Glutamatergic neuron (in vitro differentiated cells): ENCODE measurements around the gene KRTAP1-5. TPM values are rescaled to one million over a fixed set of nuclear protein-coding genes. Genes with fewer than 3 reads are reported as not detected.

Experiments
- DNase-seq: peaks from one replicate; pipeline ENCODE4 v3.0.0; 2022
- H3K27ac Mint-ChIP-seq: one replicate; pipeline ENCODE4 v1.8.0; 2020; ENCODE audit warnings: mild to moderate bottlenecking, mixed read lengths, inconsistent platforms; ENCODE audit not compliant: unreplicated experiment
- H3K27me3 Mint-ChIP-seq: one replicate; pipeline ENCODE4 v1.8.0; 2020; ENCODE audit warnings: mild to moderate bottlenecking, moderate library complexity, mixed read lengths, inconsistent platforms; ENCODE audit not compliant: unreplicated experiment
- H3K36me3 Mint-ChIP-seq: one replicate; pipeline ENCODE4 v1.8.0; 2020; ENCODE audit warnings: mild to moderate bottlenecking, mixed read lengths, inconsistent platforms; ENCODE audit not compliant: unreplicated experiment
- H3K4me1 Mint-ChIP-seq: one replicate; pipeline ENCODE4 v1.8.0; 2020; ENCODE audit warnings: mild to moderate bottlenecking, low read depth, mixed read lengths, inconsistent platforms; ENCODE audit not compliant: unreplicated experiment
- H3K4me3 Mint-ChIP-seq: one replicate; pipeline ENCODE4 v1.8.0; 2020; ENCODE audit warnings: mild to moderate bottlenecking, mixed read lengths, inconsistent platforms; ENCODE audit not compliant: unreplicated experiment
- H3K9me3 Mint-ChIP-seq: one replicate; pipeline ENCODE4 v1.8.0; 2020; ENCODE audit warnings: mild to moderate bottlenecking, moderate library complexity, mixed read lengths, inconsistent platforms; ENCODE audit not compliant: unreplicated experiment
- total RNA-seq: library from RNA; stranded (reverse); fragmentation: NEBNext Ultra II Directional; extraction: Animal tissue kit (Norgen Biotek cat#: 25700); gene quantifications from one replicate; pipeline ENCODE4 v1.2.1, GENCODE V29; 2021; ENCODE audit not compliant: unreplicated experiment
- TF ChIP-seq, protein P1 (sequence below): fragments of 200-600 bp; sonication (generic); IDR thresholded peaks from one replicate; pipeline ENCODE4 v1.5.0; 2021; ENCODE audit not compliant: partially characterized antibody, unreplicated experiment

The KRTAP1-5 gene
- total RNA-seq, 1 donor from 2014 or later = not detected

DNA sequence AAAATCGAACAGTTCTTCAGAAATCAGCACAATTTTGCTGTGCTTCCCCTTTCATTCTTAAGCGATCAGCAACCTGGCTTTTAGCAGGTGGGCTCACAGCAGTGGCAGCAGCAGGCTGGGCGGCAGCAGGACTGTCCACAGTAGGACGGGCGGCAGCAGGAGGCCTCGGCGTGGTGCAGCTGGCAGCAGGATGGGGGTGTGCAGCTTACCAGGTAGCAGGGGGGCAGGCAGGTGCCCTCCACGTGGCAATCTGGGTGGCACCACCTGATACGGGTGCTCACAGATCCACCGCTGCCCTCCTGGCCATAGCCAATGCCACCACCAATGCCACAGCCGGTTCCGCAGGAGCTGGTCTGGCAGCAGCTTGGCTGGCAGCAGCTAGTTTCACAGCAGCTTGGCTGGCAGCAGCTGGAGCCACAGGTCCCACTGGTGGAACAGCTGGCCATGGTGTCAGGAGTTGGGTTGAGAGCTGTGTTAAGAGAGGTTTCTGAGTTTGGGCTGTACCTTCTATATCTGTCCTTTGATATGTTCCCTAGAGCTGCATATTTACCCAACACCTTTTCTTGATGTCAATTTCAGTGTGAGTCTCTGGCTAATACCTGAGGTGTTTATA, 2.7 kb upstream of the KRTAP1-5 start, which contains the start of gene KRTAP1-4:
Gene KRTAP1-4 (minus strand): TSS at position 563 of the 613 bp plus-strand sequence. CDS start 117 bp downstream, at position 446.
- H3K36me3 Mint-ChIP-seq = no peaks in the 10 kb centered on the region
- no peak within 1 kb of the TSS for H3K4me3 Mint-ChIP-seq
- no peak within 1 kb of the TSS for H3K27ac Mint-ChIP-seq
- peaks cover 8% of the 10 kb centered on the region for H3K9me3 Mint-ChIP-seq
- H3K4me1 Mint-ChIP-seq = no peaks in the 10 kb centered on the region
- no peak for DNase-seq
- TF ChIP-seq, protein P1, sequence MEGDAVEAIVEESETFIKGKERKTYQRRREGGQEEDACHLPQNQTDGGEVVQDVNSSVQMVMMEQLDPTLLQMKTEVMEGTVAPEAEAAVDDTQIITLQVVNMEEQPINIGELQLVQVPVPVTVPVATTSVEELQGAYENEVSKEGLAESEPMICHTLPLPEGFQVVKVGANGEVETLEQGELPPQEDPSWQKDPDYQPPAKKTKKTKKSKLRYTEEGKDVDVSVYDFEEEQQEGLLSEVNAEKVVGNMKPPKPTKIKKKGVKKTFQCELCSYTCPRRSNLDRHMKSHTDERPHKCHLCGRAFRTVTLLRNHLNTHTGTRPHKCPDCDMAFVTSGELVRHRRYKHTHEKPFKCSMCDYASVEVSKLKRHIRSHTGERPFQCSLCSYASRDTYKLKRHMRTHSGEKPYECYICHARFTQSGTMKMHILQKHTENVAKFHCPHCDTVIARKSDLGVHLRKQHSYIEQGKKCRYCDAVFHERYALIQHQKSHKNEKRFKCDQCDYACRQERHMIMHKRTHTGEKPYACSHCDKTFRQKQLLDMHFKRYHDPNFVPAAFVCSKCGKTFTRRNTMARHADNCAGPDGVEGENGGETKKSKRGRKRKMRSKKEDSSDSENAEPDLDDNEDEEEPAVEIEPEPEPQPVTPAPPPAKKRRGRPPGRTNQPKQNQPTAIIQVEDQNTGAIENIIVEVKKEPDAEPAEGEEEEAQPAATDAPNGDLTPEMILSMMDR = no peak
- no peaks in the 10 kb centered on the region for H3K27me3 Mint-ChIP-seq

DNA sequence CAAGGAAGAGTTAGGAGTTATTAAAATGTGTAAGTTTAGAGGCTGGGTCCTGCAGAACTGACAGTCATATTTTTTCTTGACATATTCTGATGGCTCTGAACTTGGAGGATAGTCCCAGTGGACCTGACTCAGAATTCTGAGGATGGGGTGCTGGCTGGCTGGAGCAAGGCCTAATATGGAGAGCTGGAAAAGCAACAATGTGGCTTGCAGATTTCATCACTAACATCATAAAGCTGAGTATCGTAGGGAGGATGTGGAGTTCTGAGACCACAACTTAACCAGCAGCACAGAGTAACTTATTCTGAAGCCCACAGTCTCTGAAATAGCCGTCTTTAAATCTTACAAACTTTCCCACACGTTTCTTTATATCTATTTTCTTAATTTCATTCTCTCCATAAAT, 2.3 kb downstream of the KRTAP1-5 start:
- Mint-ChIP-seq H3K27ac (no peak overlapping the region), H3K4me1 (no peaks in the 10 kb centered on the region), H3K27me3 (no peaks in the 10 kb centered on the region), H3K36me3 (no peaks in the 10 kb centered on the region), H3K9me3 (peaks cover 2% of the 10 kb centered on the region), H3K4me3 (no peak overlapping the region)
- TF ChIP-seq, protein P1 = no peak
- no peak for DNase-seq

DNA sequence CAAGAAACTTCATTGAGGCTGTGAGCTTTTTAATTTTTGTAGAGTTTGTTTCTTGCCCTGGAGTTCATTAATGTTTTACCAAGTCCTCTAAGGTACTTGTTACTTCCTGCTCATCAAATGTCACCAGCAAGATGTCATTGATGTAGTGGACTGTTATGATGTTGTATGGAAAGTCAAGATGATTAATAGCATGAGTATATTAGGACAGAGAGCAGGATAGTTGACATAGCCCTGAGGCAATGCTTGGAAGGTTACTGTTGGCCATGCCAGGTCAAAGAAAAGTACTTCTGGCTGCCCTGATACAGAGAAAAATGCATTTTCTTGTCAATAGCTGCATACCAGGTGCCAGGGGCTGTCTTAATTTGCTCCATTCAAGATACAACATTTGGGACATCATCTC, 6.7 kb downstream of the KRTAP1-5 start:
- no peak overlapping the region for H3K4me3 Mint-ChIP-seq
- no peaks in the 10 kb centered on the region for H3K36me3 Mint-ChIP-seq
- no peak for DNase-seq
- no peaks in the 10 kb centered on the region for H3K4me1 Mint-ChIP-seq
- H3K27me3 Mint-ChIP-seq = no peaks in the 10 kb centered on the region
- TF ChIP-seq, protein P1 = no peak
- peaks cover 2% of the 10 kb centered on the region for H3K9me3 Mint-ChIP-seq
- H3K27ac Mint-ChIP-seq = no peak overlapping the region

DNA sequence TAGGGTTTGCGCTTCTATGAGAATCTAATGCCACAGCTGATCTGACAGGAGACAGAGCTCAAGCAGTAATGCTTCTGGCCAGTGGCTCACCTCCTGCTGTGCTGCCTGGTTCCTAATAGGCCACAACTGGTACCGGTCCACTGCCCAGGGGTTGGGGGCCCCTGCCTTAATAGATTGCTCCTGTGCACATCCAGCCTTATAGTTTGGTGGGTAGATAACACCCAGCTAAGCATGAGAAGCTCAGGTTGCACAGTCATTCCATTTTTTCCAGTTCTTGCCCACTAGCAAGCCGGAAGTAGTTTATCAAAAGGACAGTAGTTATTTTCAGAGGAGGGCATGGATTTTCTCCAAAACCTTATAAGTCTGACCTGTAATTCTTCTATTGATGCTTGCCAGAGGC, 7.6 kb downstream of the KRTAP1-5 start:
- no peak for DNase-seq
- Mint-ChIP-seq H3K4me1 (no peaks in the 10 kb centered on the region), H3K36me3 (no peaks in the 10 kb centered on the region), H3K27me3 (no peaks in the 10 kb centered on the region), H3K9me3 (no peaks in the 10 kb centered on the region), H3K4me3 (no peak overlapping the region), H3K27ac (no peak overlapping the region)
- TF ChIP-seq, protein P1 = no peak

DNA sequence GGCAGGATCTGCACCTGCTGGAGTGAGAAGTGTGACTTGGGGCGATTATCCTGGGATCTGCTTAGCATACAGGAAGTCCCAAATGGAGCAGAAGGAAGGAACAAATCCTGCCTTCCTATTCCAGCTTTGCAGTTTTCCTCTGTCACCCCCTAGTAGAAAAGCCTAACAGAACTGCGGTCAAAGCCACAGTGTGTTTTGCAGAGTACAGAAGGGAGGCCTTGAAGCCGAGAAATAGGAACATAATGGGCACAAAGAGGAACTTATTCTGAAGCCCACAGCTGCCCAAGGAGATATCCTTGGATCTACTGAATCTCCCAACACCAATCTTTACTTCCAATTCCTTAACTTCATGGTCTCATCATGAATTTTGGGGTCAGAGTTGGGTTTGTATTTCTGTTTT, 8.5 kb downstream of the KRTAP1-5 start:
- TF ChIP-seq, protein P1 = no peak
- H3K27ac Mint-ChIP-seq = no peak overlapping the region
- no peaks in the 10 kb centered on the region for H3K9me3 Mint-ChIP-seq

More for the DNA sequence above, 8.5 kb downstream of the KRTAP1-5 start:
- DNase-seq = no peak
- peaks cover 2% of the 10 kb centered on the region for H3K4me1 Mint-ChIP-seq
- H3K36me3 Mint-ChIP-seq = no peaks in the 10 kb centered on the region
- no peaks in the 10 kb centered on the region for H3K27me3 Mint-ChIP-seq
- no peak overlapping the region for H3K4me3 Mint-ChIP-seq
